GM19238 (cell line): Measurements from ENCODE around the gene IFI27.
"Not testable (repeated sequence)": the region's sequence is repeated elsewhere in the genome, so short reads cannot be mapped to it uniquely, and the experiment has no call there.

ENCODE experiments used
- DNase-seq: peaks from one replicate; pipeline ENCODE4 v3.0.0; 2011; ENCODE audit warnings: low spot score; ENCODE audit not compliant: insufficient read length

The IFI27 gene

GRCh38 chr14:94152676-94153075 is 42.1 kb downstream of the IFI27 start:
- no peak for DNase-seq

- DNase-seq, result no peak
Measured at GRCh38 chr14:94153750-94154342, 43.3 kb downstream of the IFI27 start.

GRCh38 chr14:94156143-94156542 is 45.6 kb downstream of the IFI27 start:
- not testable (repeated sequence) for DNase-seq

GRCh38 chr14:94157197-94157596 is 46.7 kb downstream of the IFI27 start:
- DNase-seq, result no peak

- no peak for DNase-seq
Measured at GRCh38 chr14:94158239-94158883, 47.8 kb downstream of the IFI27 start.

GRCh38 chr14:94161058-94161457 is 50.5 kb downstream of the IFI27 start:
- DNase-seq, result no peak

GRCh38 chr14:94161981-94162380 is 51.4 kb downstream of the IFI27 start:
- DNase-seq, result no peak

GRCh38 chr14:94162466-94162865 is 51.9 kb downstream of the IFI27 start:
- DNase-seq, result no peak

- no peak for DNase-seq
Measured at GRCh38 chr14:94163796-94164195, 53.3 kb downstream of the IFI27 start.

- no peak for DNase-seq
Measured at GRCh38 chr14:94164685-94165431, 54.3 kb downstream of the IFI27 start.

- DNase-seq, result no peak
Measured at GRCh38 chr14:94165744-94166143, 55.2 kb downstream of the IFI27 start.
